NCI-H524 treated with DMSO at 0.1 percent for 48 hours (cell line): ENCODE data around the gene TGFBR3.

Experiments
- DNase-seq: peaks from one replicate; lab custom pipeline; 2025; lab: John Stamatoyannopoulos, UW

TGFBR3 gene

GRCh38 chr1:91826248-91826647, 59.7 kb downstream of the TGFBR3 start:
- no peak for DNase-seq

GRCh38 chr1:91821126-91821868, 64.7 kb downstream of the TGFBR3 start:
- DNase-seq: no peak

- DNase-seq: no peak
These were observed 66.7 kb downstream of the TGFBR3 start for GRCh38 chr1:91819038-91819788.

- no peak for DNase-seq
These were observed 67.3 kb downstream of the TGFBR3 start for GRCh38 chr1:91818713-91818975.

GRCh38 chr1:91817211-91817905, 68.6 kb downstream of the TGFBR3 start:
- no peak for DNase-seq

GRCh38 chr1:91816031-91816430, 69.9 kb downstream of the TGFBR3 start:
- no peak for DNase-seq

- DNase-seq: no peak
These were observed 71.5 kb downstream of the TGFBR3 start for GRCh38 chr1:91814448-91814847.

- no peak for DNase-seq
These were observed 72.1 kb downstream of the TGFBR3 start for GRCh38 chr1:91813813-91814212.

GRCh38 chr1:91811363-91812025, 74.5 kb downstream of the TGFBR3 start:
- no peak for DNase-seq

GRCh38 chr1:91809317-91809716, 76.6 kb downstream of the TGFBR3 start:
- DNase-seq: no peak

GRCh38 chr1:91807921-91808620, 77.9 kb downstream of the TGFBR3 start:
- DNase-seq: no peak

- no peak for DNase-seq
These were observed 78.9 kb downstream of the TGFBR3 start for GRCh38 chr1:91806769-91807700.

GRCh38 chr1:91806181-91806768, 79.7 kb downstream of the TGFBR3 start:
- DNase-seq: no peak

GRCh38 chr1:91805311-91805801, 80.6 kb downstream of the TGFBR3 start:
- no peak for DNase-seq

GRCh38 chr1:91804546-91805023, 81.4 kb downstream of the TGFBR3 start:
- DNase-seq: no peak

GRCh38 chr1:91803847-91804545, 82.0 kb downstream of the TGFBR3 start:
- no peak for DNase-seq

- no peak for DNase-seq
These were observed 82.8 kb downstream of the TGFBR3 start for GRCh38 chr1:91803123-91803522.

GRCh38 chr1:91801496-91802115, 84.3 kb downstream of the TGFBR3 start:
- no peak for DNase-seq

GRCh38 chr1:91799863-91800262, 86.1 kb downstream of the TGFBR3 start:
- DNase-seq: no peak
